CD4-positive, alpha-beta T cell treated with Interleukin-12 subunit alpha and Interleukin-12 subunit beta, for 1 hour (primary cell): ENCODE measurements around the gene BCAS1.

Experiments used
- DNase-seq: peaks from one replicate; pipeline ENCODE4 v3.0.0-alpha.2; 2020

BCAS1 gene

GRCh38 chr20:54043076-54043967 lies 27.1 kb downstream of the BCAS1 start:
- DNase-seq = no peak

- DNase-seq = no peak
Measured at GRCh38 chr20:54042021-54042420, 28.4 kb downstream of the BCAS1 start.

GRCh38 chr20:54041336-54041735 lies 29.1 kb downstream of the BCAS1 start:
- DNase-seq = no peak

DNA sequence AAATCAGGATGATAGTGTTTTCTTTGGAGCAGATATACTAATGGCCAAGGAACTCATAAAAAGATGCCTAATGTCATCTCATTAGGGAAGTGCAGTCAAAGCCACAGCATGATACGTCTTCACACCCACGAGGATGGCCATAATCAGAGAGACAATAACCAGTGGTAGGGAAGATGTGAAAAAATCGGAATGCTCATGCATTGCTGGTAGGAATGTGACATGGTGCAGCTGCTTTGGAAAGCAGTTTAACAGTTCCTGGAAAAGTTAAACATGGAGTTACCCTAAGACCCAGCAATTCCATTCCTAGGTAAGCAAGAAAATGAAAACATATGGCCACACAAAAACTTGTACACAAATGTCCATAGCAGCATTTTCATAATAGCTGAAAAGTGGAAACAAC lies 29.9 kb downstream of the BCAS1 start:
- DNase-seq = no peak

GRCh38 chr20:54038961-54039360 lies 31.4 kb downstream of the BCAS1 start:
- no peak for DNase-seq

GRCh38 chr20:54037525-54037924 lies 32.9 kb downstream of the BCAS1 start:
- no peak for DNase-seq

DNA sequence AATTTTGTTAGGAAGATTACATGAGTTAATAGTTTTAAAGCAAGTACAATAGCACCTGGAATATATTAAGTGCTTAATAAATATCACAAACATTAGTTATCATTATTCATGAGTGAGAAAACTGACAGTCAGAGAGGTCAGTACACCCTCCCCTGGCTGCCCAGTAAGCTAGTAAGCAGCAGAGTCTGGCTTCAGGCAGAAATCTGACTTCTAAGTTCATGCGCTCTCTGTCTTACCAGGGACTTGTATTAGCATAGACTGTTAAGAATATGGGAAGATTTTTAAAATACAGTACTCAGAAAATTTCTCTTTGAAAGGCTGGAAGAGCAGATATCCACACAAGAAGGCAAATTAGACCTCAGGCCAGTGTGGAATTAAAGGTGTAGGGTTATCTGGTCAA lies 40.8 kb downstream of the BCAS1 start:
- DNase-seq = no peak

GRCh38 chr20:54029176-54029575 lies 41.2 kb downstream of the BCAS1 start:
- no peak for DNase-seq

DNA sequence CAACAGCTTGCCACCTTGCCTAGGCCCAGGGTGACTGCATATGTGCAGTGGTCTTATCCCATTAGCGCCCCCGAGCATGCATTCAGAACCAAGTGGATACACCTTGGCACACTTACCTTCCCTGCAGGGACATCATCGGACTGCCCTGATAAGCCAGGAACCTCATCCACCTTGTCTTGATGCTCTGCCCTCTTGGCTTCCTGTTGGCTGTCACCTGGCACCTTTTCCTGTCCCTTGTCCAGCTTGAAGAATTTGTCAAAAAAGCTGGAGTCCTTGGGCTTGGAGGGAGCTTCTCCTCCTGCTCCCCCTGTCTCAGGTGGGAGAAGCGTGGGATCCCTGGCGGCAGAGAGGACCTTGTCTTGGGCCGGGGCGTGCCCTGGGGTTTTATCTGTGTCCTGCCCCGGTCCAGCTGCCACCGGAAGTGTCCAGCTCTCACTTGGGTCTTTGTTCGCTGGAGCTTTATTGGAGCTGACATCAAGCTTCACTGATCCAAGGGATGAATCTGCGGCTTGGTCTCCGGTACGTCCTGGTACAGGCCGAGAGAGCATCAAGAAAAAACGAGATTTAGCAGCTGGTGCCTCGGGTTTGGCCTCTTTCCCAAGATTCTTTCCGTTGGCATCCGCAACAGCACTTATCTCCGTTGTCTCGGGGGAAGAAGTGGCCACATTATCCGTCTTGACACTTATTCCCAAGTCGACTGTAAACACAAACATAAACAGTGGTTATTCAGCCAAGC lies 42.0 kb downstream of the BCAS1 start:
- no peak for DNase-seq

GRCh38 chr20:54027704-54028103 lies 42.7 kb downstream of the BCAS1 start:
- no peak for DNase-seq

GRCh38 chr20:54026295-54027064 lies 43.9 kb downstream of the BCAS1 start:
- DNase-seq = no peak

GRCh38 chr20:54025251-54025771 lies 45.1 kb downstream of the BCAS1 start:
- no peak for DNase-seq

GRCh38 chr20:54023406-54023805 lies 47.0 kb downstream of the BCAS1 start:
- DNase-seq = no peak

DNA sequence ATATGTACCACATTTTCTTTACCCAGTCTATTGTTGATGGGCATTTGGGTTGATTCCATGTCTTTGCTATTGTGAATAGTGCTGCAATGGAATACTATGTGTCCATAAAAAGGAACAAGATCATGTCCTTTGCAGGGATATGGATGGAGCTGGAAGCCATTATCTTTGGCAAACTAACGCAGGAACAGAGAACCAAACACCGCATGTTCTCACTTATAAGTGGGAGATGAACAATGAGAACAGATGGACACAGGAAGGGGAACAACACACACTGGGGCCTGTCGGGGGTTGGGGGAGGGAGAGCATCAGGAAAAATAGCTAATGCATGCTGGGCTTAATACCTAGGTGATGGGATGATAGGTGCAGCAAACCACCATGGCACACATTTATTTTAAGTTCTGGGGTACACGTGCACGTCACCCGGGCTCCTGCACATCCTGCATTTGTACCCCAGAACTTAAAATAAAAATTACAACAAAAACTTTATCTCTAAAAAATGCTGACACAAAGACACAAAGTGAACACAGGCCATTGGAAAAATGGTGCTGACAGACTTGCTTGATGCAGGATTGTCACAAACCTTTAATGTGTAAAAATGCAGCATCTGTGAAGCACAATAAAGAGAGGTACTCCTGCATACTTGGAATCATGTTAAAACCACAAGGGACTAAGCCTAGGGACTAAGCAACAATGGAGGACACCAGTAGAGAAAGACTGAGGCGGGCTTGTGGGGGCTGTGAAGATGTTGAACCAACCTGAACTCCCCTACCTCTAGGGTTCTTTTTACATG lies 48.8 kb downstream of the BCAS1 start:
- no peak for DNase-seq

GRCh38 chr20:54020868-54021267 lies 49.5 kb downstream of the BCAS1 start:
- no peak for DNase-seq

- no peak for DNase-seq
Measured at GRCh38 chr20:54020348-54020747, 50.0 kb downstream of the BCAS1 start.

DNA sequence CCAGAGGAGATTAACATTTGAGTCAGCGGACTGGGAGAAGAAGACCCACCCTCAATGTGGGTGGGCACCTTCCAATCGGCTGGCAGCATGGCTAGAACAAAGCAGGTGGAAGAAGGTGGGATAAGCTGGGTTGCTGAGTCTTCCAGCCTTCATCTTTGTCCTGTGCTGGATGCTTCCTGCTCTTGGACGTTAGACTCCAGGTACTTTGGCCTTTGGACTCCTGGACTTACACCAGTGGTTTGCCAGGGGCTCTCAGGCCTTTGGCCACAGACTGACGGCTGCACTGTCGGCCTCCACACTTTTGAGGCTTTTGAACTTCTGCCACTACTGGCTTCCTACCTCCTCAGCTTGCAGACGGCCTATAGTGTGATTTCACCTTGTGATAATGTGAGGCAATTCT lies 50.8 kb downstream of the BCAS1 start:
- no peak for DNase-seq

DNA sequence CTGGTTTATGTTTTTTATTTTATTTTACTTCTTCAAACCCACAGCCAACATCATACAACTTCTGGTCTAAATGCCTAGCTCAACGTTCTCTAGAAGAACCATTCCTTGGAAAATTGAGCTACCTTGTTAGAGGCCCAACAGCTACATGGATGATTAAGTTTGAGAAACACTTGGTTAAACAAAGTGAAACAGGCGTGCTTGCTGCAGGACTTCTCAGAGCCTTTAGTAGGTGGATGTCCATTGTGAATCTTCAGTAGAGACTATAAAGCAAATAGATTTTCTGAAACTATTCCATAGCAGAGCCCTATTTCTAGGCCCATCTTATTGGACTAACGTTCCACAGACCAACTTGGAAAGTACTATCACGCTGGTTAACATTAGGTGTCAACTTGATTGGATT lies 51.3 kb downstream of the BCAS1 start:
- DNase-seq = no peak

- no peak for DNase-seq
Measured at GRCh38 chr20:54017846-54018245, 52.5 kb downstream of the BCAS1 start.

GRCh38 chr20:54015496-54015895 lies 54.9 kb downstream of the BCAS1 start:
- no peak for DNase-seq

- no peak for DNase-seq
Measured at GRCh38 chr20:54014293-54014926, 56.0 kb downstream of the BCAS1 start.

DNA sequence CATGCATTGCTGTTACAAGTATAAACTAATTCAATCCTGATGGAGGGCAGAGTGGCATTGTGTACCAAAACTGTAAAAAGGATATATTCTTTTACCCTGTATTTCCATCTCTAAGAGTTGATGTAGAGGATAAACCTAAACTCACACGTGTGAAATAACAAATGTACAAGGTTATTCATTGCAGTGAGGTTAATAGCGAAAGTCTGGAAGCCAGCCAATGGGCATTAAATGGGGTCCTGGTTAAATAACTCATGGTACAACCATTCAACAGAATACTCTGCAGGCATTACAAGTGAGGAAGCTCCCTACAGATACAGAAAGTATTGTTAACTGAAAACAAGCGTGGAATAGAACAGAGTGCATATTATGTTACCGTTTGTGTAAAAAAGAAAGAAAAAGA lies 56.9 kb downstream of the BCAS1 start:
- DNase-seq = no peak
